ENCODE measurements around the gene IL18RAP.

DNA sequence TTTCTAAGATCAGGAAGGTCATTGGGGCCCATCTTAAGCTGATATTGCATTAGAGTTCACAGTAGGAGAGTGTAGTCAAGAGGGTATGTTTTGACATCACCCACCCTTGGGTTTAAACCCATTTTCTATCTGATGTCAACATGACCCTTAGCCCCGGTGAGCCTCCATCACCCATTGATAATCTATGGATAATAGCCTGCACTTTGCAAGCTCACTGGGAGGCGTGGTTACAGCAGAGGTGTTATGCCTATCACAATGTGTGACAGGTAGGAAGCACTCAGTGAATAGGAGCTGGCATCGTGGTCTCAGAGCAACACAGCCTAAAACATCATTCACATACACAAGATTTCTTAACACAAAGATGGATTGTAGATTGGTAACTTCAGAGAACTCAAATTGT, 21.3 kb downstream of the IL18RAP start:
- TF ChIP-seq CTCF (IDR thresholded peaks at IDR 0.05; ENCODE audit: insufficient read depth, low read length, poor library complexity, severe bottlenecking) (no peak), EZH2phosphoT487 (conservative IDR thresholded peaks at IDR 0.05; ENCODE audit: low read length) (no peak)

Data from SU-DHL-6 (cell line).